LNCAP (cell line): ENCODE results near the gene C4orf50.

Source experiments
- TF ChIP-seq, protein P1 (sequence below): fragments of 450-650 bp; IDR thresholded peaks from 2 replicates; pipeline ENCODE4 v1.5.1; 2017; ENCODE audit warnings: mild to moderate bottlenecking

Gene C4orf50

GRCh38 chr4:5942947-5943346, 75.3 kb downstream of the C4orf50 start:
- TF ChIP-seq, protein P1, sequence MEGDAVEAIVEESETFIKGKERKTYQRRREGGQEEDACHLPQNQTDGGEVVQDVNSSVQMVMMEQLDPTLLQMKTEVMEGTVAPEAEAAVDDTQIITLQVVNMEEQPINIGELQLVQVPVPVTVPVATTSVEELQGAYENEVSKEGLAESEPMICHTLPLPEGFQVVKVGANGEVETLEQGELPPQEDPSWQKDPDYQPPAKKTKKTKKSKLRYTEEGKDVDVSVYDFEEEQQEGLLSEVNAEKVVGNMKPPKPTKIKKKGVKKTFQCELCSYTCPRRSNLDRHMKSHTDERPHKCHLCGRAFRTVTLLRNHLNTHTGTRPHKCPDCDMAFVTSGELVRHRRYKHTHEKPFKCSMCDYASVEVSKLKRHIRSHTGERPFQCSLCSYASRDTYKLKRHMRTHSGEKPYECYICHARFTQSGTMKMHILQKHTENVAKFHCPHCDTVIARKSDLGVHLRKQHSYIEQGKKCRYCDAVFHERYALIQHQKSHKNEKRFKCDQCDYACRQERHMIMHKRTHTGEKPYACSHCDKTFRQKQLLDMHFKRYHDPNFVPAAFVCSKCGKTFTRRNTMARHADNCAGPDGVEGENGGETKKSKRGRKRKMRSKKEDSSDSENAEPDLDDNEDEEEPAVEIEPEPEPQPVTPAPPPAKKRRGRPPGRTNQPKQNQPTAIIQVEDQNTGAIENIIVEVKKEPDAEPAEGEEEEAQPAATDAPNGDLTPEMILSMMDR = no peak

DNA sequence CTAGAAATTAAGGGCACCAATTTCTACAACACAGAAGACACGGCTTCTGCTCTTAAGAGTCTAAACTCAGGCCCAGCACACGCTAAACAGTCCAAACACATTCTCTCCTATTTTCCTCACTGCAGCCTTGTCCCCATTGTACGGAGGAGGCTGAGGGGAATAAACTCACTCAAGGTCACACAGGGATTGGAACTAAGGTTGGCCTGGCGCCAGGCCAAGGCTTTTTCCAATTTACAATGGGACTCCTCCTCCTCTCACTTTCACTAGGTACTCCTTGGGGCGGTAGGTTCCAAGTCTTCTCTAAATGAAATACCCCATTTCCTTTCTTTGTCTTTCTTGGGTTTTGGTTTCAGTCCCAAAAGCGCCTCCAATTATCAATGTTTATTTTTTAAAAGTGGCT, 76.6 kb downstream of the C4orf50 start:
- TF ChIP-seq, protein P1 = no peak

GRCh38 chr4:5940470-5941203, 77.6 kb downstream of the C4orf50 start:
- TF ChIP-seq, protein P1 = no peak

- TF ChIP-seq, protein P1 = no peak
Observed at GRCh38 chr4:5933996-5934831, 84.0 kb downstream of the C4orf50 start.

DNA sequence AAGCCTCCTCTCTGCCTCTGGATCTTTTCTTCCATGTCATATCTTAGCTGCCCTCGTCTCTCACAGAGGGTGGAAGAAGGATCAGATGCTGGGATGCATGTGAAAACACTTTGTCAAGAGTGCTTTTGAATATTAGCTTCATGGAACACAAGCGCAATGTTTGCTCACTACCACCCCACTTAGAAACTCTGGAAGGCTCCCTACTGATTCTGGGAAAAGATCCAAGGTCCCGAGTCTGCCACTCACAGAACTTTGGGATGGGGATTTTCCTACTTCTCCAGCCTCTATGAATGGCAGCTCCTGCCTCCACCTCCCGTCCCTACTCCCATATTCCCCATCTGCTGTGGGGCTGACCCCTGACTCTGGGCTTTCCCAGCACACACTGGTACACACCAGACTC, 85.1 kb downstream of the C4orf50 start:
- TF ChIP-seq, protein P1 = no peak

- TF ChIP-seq, protein P1 = no peak
Observed at GRCh38 chr4:5932035-5932568, 86.1 kb downstream of the C4orf50 start.

DNA sequence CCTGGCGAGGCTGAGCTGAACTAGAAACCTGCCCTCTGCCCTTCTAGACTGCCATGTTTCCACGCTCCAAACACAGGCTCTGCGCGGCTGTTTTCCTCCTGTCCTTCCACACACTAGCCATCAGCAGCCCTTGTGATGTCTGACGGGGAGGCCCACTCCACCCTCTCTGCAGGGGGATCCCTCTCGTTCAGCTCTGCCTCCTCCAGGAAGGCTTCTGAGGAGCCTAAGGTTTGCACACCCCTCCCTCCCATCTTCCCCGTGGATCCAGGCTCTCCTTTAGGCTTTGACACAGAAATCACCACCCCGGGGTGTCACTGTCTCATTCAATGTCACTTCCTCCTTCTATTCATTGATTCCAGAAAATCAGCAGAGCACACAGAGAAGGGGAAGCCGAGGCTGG, 86.7 kb downstream of the C4orf50 start:
- TF ChIP-seq, protein P1 = no peak
